ENCODE data around the gene BCL2L13.

DNA sequence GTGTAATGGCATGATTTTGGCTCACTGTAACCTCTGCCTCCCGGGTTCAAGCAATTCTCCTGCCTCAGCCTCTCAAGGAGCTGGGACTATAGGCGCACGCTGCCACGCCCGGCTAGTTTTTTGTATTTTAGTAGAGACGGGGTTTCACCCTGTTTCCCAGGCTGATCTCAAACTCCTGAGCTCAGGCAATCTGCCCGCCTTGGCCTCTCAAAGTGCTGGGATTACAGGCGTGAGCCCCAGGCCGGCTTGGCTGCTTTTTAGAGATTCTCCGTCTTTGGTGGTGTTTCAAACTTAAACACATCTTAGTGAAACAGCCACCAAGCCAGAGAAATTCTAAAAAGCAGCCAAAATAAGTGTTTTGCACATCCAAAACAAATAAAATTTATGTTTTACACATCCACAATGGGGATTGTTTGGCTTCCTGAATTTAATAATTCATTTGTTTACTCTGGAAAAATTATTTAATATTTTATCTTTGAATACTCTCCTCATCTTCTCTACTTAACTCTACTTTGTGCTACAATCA, 18.4 kb downstream of the BCL2L13 start:
- TF ChIP-seq, protein P1, sequence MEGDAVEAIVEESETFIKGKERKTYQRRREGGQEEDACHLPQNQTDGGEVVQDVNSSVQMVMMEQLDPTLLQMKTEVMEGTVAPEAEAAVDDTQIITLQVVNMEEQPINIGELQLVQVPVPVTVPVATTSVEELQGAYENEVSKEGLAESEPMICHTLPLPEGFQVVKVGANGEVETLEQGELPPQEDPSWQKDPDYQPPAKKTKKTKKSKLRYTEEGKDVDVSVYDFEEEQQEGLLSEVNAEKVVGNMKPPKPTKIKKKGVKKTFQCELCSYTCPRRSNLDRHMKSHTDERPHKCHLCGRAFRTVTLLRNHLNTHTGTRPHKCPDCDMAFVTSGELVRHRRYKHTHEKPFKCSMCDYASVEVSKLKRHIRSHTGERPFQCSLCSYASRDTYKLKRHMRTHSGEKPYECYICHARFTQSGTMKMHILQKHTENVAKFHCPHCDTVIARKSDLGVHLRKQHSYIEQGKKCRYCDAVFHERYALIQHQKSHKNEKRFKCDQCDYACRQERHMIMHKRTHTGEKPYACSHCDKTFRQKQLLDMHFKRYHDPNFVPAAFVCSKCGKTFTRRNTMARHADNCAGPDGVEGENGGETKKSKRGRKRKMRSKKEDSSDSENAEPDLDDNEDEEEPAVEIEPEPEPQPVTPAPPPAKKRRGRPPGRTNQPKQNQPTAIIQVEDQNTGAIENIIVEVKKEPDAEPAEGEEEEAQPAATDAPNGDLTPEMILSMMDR (IDR thresholded peaks at IDR 0.05 in 8 of 11, conservative IDR thresholded peaks at IDR 0.05 in 3 of 11) = no peak
- TF ChIP-seq POLR2A (IDR thresholded peaks at IDR 0.05) = no peak
- no peak for TF ChIP-seq POLR2AphosphoS5 (IDR thresholded peaks at IDR 0.05)

Measured in spleen (tissue), 7 donors.